Aortic smooth muscle cell (primary cell): Measurements from ENCODE around the gene CLCN1. TPM values are rescaled to one million over a fixed set of nuclear protein-coding genes. Genes with fewer than 3 reads are reported as not detected.

Experiments used
- total RNA-seq: library from RNA; depleted of rRNA; stranded (reverse); fragments of >200 nt; gene quantifications from 2 replicates; pipeline ENCODE4 v1.2.3, GENCODE V29; 2014

The CLCN1 gene
- total RNA-seq: not detected in 2 replicates

DNA sequence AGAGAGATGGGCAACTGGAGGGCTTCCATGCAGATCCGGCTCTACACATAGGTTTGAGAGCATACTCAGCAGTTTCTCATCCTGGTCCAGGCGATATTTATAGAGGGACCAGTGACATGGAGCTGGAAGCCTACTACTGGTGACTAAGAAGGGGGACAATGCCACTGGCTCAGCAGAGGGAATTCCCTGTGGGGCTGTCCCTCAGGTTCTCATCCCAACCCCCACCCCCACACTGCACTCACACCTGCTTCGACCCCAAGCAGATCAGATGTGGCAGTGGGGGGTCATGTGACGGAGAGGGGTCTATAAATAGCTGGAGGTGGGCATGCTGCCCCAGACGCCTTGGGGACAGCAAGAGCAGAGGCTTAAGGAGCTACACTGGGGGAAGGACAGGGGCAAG is at the start of gene CLCN1:
Gene CLCN1, plus strand, starts transcription at position 336 of the 400 bp plus-strand sequence. CDS start 102 bp downstream, outside the sequence.

DNA sequence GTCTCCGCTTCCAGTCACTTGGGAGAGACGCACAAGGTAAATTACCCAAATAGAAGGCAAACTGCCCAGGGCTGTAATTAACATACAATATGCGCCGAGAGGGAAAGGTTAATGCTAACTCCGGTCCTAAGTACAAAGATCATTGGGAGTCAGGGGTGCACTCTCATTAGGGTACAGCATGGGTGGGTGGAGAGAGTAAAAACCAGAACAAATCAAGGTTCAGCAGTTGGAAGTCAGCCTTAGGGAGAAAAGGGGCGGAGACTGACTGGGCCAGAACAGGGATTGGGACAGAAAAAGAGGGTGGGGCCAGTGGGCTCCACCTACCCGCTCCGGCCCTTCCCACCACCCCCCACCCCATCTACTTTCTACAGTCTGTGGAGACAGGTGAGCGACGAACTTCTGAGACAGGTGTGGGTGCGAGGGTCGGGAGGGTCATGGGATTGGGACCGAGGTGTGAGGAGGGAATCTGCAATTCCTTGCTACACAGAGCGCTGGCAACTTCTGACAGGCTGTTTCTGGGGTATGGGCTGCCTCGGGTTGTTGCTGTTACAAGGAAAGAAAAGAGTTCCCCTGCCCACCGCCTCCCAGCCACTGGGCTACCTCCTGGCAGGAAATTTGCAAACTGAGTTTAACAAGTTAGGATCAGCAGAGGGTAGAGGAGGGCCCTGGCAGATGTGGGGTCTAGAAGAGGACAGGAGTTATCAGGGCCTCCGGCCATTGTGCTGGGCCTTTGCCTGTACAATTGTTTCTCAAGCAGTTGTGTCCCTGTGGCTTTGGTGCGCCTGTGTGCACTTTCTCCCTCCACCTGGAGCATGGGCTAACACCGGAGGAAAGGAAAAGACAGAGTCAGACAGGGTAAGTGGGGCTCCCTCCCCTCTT is 31.1 kb upstream of the CLCN1 start, which contains the start of gene TMEM139:
Gene TMEM139, plus strand, starts transcription at position 368 of the 879 bp plus-strand sequence. CDS start 1,000 bp downstream, outside the sequence.

DNA sequence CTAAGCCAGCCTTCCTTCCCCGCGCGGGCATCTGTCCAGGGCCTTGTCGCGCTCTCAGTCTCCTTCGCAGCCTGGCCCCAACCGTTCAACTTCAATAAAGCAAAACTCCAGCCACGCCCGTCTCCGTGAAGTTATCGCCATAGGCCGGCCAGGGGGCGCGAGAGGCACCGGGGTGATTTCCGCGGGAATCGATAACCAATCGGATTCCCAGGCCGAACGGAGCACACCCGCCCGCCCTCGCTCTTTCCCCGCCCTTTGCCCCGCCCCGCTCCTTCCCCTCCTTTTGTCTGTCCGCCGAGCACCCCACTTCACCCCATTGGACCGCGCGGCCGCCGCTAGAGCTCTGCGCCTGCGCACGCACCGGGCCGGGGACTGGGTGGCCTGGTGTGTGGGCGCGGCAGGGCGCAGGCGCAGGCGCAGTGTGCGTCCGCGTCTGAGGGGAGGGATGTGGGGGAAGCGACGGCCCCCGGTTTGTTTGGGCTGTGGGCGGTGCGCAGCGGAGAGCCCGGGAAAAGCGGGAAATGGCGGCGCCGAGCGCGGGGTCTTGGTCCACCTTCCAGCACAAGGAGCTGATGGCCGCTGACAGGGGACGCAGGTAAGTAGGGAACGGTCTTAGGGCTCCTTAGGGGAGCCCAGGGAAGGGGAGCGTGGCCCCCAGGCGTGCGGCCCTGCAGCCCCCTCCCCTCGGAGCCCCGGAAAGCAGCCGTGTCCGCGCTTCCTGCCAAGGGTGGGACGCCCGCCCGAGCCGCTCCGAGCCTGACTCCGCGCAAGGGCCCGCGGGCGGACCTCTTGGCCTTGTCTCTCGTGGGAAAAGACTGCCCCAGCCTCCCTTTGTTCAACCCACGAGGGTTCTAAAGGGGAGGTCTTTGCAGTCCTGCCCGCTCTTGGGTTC is 27.7 kb upstream of the CLCN1 start, which contains the start of gene CASP2:
Gene CASP2, plus strand, starts transcription at position 417 of the 892 bp plus-strand sequence. Its CDS starts 105 bp downstream, at position 522.

DNA sequence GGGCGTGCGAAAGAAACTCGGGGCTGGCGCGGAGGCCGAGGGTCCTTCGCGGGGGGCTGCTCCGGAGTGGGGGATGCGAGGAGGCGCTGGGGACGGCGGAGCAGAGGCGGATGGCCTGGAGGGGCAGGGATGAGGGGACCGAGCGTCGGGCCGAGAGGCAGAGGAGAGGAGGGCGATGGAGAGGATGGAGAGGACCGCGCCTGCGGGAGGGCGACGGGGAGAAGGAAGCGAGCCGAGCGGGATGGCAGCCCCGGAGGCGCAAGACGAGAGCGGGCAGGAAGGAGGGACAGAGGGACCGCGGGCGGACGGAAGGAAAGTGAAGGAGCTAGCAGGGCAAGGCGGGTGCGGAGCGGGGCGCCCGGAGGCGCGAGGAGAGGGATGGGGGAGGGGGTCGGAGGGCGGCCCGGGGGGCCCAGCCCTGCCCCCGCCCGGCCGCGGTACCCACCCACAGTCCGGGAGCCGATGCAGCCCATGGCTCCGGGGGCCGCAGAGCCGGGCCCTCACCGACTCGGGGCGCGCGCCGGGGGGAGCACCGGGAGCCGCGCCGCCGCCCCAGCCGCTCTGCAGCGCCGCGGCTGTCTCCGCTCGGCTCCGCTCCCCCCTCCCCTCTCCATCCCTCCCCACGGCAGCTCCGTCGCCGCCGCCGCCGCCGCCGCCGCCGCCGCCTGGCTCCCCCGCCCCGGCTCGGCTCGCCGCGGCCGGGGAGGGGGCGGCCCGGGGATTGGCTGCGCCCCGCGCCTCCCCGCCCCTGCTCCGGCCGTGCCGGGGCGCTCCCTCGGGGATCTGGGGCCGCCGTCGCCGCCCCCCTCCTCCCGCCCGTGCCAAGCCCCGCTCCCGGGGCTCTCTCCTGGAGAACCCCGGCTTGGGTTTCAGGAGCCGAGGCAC is 46.5 kb downstream of the CLCN1 start, which contains the start of gene FAM131B:
Gene FAM131B, minus strand, starts transcription at position 583 of the 885 bp plus-strand sequence. Its CDS starts 110 bp downstream, at position 473.

DNA sequence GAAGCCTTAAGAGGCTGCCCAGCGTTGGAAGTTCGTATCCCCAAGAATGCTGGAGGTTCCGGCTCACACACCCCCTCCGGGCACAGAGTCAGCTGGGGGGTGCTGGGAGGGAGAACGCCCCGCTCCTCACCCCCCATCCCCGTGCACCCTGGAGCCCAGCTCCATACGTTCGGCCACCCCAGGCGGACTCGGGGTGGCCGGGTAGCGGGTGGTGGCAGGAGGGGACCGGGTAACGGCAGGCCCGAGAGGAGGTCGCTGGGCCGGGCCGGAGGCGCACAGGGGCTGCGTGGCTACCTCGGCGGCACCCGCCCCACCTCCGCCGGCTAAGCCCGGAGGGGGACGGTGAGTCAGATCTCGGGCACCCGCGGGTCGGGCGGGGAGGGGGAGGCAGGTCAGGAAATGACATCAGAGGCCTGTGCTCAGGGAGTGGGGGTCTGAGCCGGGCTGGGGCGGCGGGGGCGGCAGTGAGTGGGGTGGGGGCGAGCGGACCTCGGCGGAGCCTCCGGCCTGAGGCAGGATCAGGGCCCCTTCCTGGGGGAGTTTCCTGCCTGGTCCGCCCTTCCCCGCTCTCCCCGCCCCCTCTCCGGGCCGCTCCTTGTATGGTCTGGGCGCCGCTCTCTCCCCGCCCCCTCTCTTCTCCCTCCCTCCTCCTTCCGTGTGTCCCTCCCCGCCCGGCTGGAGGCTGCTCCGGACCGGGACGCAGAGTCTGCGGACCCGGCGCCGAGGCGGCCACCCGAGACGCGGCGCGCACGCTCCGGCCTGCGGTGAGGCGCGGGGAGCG is 64.9 kb downstream of the CLCN1 start, which contains the start of gene ZYX:
Gene ZYX, plus strand, starts transcription at position 700 of the 781 bp plus-strand sequence. CDS start 227 bp downstream, outside the sequence.

Other genes starting within 250 kb of the CLCN1 start
- gene PIP, start 184.0 kb upstream of the CLCN1 start, total RNA-seq: not detected in 2 replicates
- not detected in 2 replicates for gene TAS2R39, start 132.7 kb upstream of the CLCN1 start, total RNA-seq
- not detected in 2 replicates for gene TAS2R40, start 94.1 kb upstream of the CLCN1 start, total RNA-seq
- 83.1 and 87.4 TPM in 2 replicates for gene GSTK1, start 52.7 kb upstream of the CLCN1 start, total RNA-seq
- gene TMEM139, start 31.2 kb upstream of the CLCN1 start, total RNA-seq: not detected in 2 replicates
- 15.3 and 15.6 TPM in 2 replicates for gene CASP2, start 27.8 kb upstream of the CLCN1 start, total RNA-seq
- gene FAM131B, start 46.6 kb downstream of the CLCN1 start, total RNA-seq: 1.6 and 2.0 TPM in 2 replicates
- gene ZYX, start 65.2 kb downstream of the CLCN1 start, total RNA-seq: 17.2 and 41.5 TPM in 2 replicates
- not detected in 2 replicates for gene EPHA1, start 92.7 kb downstream of the CLCN1 start, total RNA-seq
- not detected in 2 replicates for gene TAS2R60, start 127.3 kb downstream of the CLCN1 start, total RNA-seq
- gene TAS2R41, start 161.8 kb downstream of the CLCN1 start, total RNA-seq: not detected in 2 replicates